Neural progenitor cell (in vitro differentiated cells): ENCODE data around the gene CAMK2D. TPM values are rescaled to one million over a fixed set of nuclear protein-coding genes. Genes with fewer than 3 reads are reported as not detected.
A peak's percentile ranks its signal among the peaks of the same experiment; 100 is the strongest.

ENCODE experiments used
- DNase-seq: peaks from one replicate; pipeline ENCODE4 v3.0.0-alpha.2; 2016; ENCODE audit warnings: low spot score
- H2AFZ ChIP-seq: fragments of 200-600 bp; sonication (generic); replicated peaks from 2 replicates; pipeline ENCODE4 v1.6.1; 2016; ENCODE audit warnings: antibody characterized with exemption
- H3F3A ChIP-seq: fragments of 200-600 bp; sonication (generic); 2 replicates; pipeline ENCODE4 v1.6.1; 2016; ENCODE audit warnings: antibody characterized with exemption, low read depth
- H3K27ac ChIP-seq: fragments of 200-600 bp; sonication (generic); 2 replicates; pipeline ENCODE4 v1.5.1; 2016; ENCODE audit warnings: mild to moderate bottlenecking
- H3K27me3 ChIP-seq: fragments of 200-600 bp; sonication (generic); 2 replicates; pipeline ENCODE4 v1.6.1; 2016; ENCODE audit warnings: mild to moderate bottlenecking, moderate library complexity
- H3K36me3 ChIP-seq: fragments of 200-600 bp; sonication (generic); 2 replicates; pipeline ENCODE4 v1.5.1; 2016
- H3K4me1 ChIP-seq: fragments of 200-600 bp; sonication (generic); 2 replicates; pipeline ENCODE4 v1.6.1; 2016; ENCODE audit warnings: mixed run types
- H3K4me2 ChIP-seq: fragments of 200-600 bp; sonication (generic); 2 replicates; pipeline ENCODE4 v1.6.1; 2016
- H3K4me3 ChIP-seq: fragments of 200-600 bp; sonication (generic); 2 replicates; pipeline ENCODE4 v1.5.1; 2016
- H3K79me2 ChIP-seq: fragments of 200-600 bp; sonication (generic); 2 replicates; pipeline ENCODE4 v1.6.1; 2016; ENCODE audit warnings: low read depth
- H3K9ac ChIP-seq: fragments of 200-600 bp; sonication (generic); 2 replicates; pipeline ENCODE4 v1.6.1; 2016
- H3K9me3 ChIP-seq: fragments of 200-600 bp; sonication (generic); 2 replicates; pipeline ENCODE4 v1.5.1; 2016; ENCODE audit warnings: low read depth
- H4K20me1 ChIP-seq: fragments of 200-600 bp; sonication (generic); 2 replicates; pipeline ENCODE4 v1.6.1; 2016; ENCODE audit warnings: low read depth
- H3K27ac Mint-ChIP-seq: 3 replicates; pipeline ENCODE4 v1.8.0; 2021; ENCODE audit warnings: mixed read lengths
- H3K27me3 Mint-ChIP-seq: 2 replicates; pipeline ENCODE4 v1.8.0; 2022; ENCODE audit warnings: low read depth, mild to moderate bottlenecking, inconsistent platforms, moderate library complexity, mixed read lengths; ENCODE audit not compliant: insufficient read depth
- H3K36me3 Mint-ChIP-seq: 3 replicates; pipeline ENCODE4 v1.8.0; 2021; ENCODE audit warnings: mixed read lengths
- H3K4me1 Mint-ChIP-seq: 3 replicates; pipeline ENCODE4 v1.8.0; 2021; ENCODE audit warnings: mixed read lengths
- H3K4me3 Mint-ChIP-seq: 3 replicates; pipeline ENCODE4 v1.8.0; 2021; ENCODE audit warnings: mild to moderate bottlenecking, moderate library complexity, mixed read lengths
- H3K9me3 Mint-ChIP-seq: 3 replicates; pipeline ENCODE4 v1.8.0; 2020; ENCODE audit warnings: mixed read lengths
- EZH2 ChIP-seq: fragments of 200-600 bp; sonication (generic); IDR thresholded peaks from 2 replicates; pipeline ENCODE4 v1.6.1; 2017; ENCODE audit warnings: antibody characterized with exemption, mild to moderate bottlenecking, moderate library complexity
- EZH2phosphoT487 ChIP-seq: fragments of 200-600 bp; sonication (generic); IDR thresholded peaks from 2 replicates; pipeline ENCODE4 v1.6.1; 2017; ENCODE audit warnings: antibody characterized with exemption
- total RNA-seq: library from RNA; depleted of rRNA; stranded (reverse); fragments of >200 nt; gene quantifications from 2 replicates; pipeline ENCODE4 v1.2.3, GENCODE V29; 2015; ENCODE audit warnings: low replicate concordance
- TF ChIP-seq, protein P1 (sequence below): fragments of 200-600 bp; sonication (generic); IDR thresholded peaks from 2 replicates; pipeline ENCODE4 v1.5.1; 2017; ENCODE audit warnings: antibody characterized with exemption, mild to moderate bottlenecking

Gene CAMK2D
- total RNA-seq, 1 donor from 2014 or later: 33.2 TPM

GRCh38 chr4:113547487-113548042, 214.0 kb downstream of the CAMK2D start:
- no peaks in the 10 kb centered on the region for H3K79me2 ChIP-seq
- H3F3A ChIP-seq: no peaks in the 10 kb centered on the region
- no peaks in the 10 kb centered on the region for H3K9me3 Mint-ChIP-seq
- peak; percentile 91 for DNase-seq
- no peak overlapping the region for H3K4me3 Mint-ChIP-seq
- H3K27ac Mint-ChIP-seq: no peak overlapping the region
- H3K27me3 Mint-ChIP-seq: no peaks in the 10 kb centered on the region
- TF ChIP-seq, protein P1, sequence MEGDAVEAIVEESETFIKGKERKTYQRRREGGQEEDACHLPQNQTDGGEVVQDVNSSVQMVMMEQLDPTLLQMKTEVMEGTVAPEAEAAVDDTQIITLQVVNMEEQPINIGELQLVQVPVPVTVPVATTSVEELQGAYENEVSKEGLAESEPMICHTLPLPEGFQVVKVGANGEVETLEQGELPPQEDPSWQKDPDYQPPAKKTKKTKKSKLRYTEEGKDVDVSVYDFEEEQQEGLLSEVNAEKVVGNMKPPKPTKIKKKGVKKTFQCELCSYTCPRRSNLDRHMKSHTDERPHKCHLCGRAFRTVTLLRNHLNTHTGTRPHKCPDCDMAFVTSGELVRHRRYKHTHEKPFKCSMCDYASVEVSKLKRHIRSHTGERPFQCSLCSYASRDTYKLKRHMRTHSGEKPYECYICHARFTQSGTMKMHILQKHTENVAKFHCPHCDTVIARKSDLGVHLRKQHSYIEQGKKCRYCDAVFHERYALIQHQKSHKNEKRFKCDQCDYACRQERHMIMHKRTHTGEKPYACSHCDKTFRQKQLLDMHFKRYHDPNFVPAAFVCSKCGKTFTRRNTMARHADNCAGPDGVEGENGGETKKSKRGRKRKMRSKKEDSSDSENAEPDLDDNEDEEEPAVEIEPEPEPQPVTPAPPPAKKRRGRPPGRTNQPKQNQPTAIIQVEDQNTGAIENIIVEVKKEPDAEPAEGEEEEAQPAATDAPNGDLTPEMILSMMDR: peak; percentile 95
- no peak for TF ChIP-seq EZH2phosphoT487
- no peak overlapping the region for H3K4me3 ChIP-seq
- no peaks in the 10 kb centered on the region for H3K27me3 ChIP-seq
- H3K36me3 Mint-ChIP-seq: peaks cover 5% of the 10 kb centered on the region
- H3K36me3 ChIP-seq: no peaks in the 10 kb centered on the region
- H3K9ac ChIP-seq: no peak overlapping the region
- H2AFZ ChIP-seq: no peak overlapping the region
- H3K4me1 Mint-ChIP-seq: peaks cover 4% of the 10 kb centered on the region
- no peak overlapping the region for H3K4me2 ChIP-seq
- no peak overlapping the region for H3K27ac ChIP-seq
- H3K4me1 ChIP-seq: no peaks in the 10 kb centered on the region
- H4K20me1 ChIP-seq: no peaks in the 10 kb centered on the region
- no peaks in the 10 kb centered on the region for H3K9me3 ChIP-seq

DNA sequence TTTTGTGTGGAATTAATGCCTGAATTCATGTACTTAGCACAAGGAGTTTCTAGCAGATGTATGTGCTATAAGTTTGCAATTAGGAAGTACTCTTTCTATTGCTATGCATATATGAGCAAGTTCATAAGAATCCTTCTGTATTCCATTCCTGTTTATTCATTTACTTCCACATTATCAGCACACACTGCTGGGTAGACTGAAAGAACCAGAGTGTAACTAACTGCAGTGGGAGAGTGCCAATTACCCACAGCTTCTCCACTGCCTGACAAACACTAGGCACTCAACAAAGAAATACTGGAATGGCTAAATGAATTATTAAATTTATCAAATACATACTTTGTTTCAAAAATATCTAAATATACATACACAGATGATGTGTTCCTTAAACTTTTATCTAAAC, 219.6 kb downstream of the CAMK2D start:
- Histone ChIP-seq H3K4me3 (no peak overlapping the region), H3K27me3 (no peaks in the 10 kb centered on the region), H2AFZ (no peak overlapping the region), H3K4me2 (no peak overlapping the region), H3K27ac (no peak overlapping the region), H3K9ac (no peak overlapping the region), H3K79me2 (no peaks in the 10 kb centered on the region), H3K9me3 (no peaks in the 10 kb centered on the region), H3K36me3 (no peaks in the 10 kb centered on the region), H3F3A (no peaks in the 10 kb centered on the region), H3K4me1 (no peaks in the 10 kb centered on the region), H4K20me1 (no peaks in the 10 kb centered on the region)
- no peak overlapping the region for H3K4me3 Mint-ChIP-seq
- H3K9me3 Mint-ChIP-seq: no peaks in the 10 kb centered on the region
- TF ChIP-seq, protein P1: no peak
- TF ChIP-seq EZH2phosphoT487 (no peak), EZH2 (no peak)
- no peaks in the 10 kb centered on the region for H3K4me1 Mint-ChIP-seq
- DNase-seq: no peak
- no peak overlapping the region for H3K27ac Mint-ChIP-seq
- H3K36me3 Mint-ChIP-seq: peaks cover 5% of the 10 kb centered on the region
- no peaks in the 10 kb centered on the region for H3K27me3 Mint-ChIP-seq

GRCh38 chr4:113540859-113541258, 220.7 kb downstream of the CAMK2D start:
- no peaks in the 10 kb centered on the region for H3K27me3 Mint-ChIP-seq
- no peak overlapping the region for H3K27ac ChIP-seq
- no peaks in the 10 kb centered on the region for H3K27me3 ChIP-seq
- no peaks in the 10 kb centered on the region for H3K36me3 ChIP-seq
- H3K4me1 Mint-ChIP-seq: no peaks in the 10 kb centered on the region
- no peak overlapping the region for H2AFZ ChIP-seq
- no peak overlapping the region for H3K27ac Mint-ChIP-seq
- H3K4me3 ChIP-seq: no peak overlapping the region
- TF ChIP-seq EZH2: no peak
- TF ChIP-seq, protein P1: no peak
- no peak for TF ChIP-seq EZH2phosphoT487
- no peak overlapping the region for H3K4me2 ChIP-seq
- H4K20me1 ChIP-seq: no peaks in the 10 kb centered on the region
- no peaks in the 10 kb centered on the region for H3K9me3 Mint-ChIP-seq
- H3K79me2 ChIP-seq: no peaks in the 10 kb centered on the region
- H3K36me3 Mint-ChIP-seq: peaks cover 5% of the 10 kb centered on the region
- no peaks in the 10 kb centered on the region for H3F3A ChIP-seq
- no peaks in the 10 kb centered on the region for H3K4me1 ChIP-seq
- no peak overlapping the region for H3K4me3 Mint-ChIP-seq
- H3K9me3 ChIP-seq: no peaks in the 10 kb centered on the region
- no peak overlapping the region for H3K9ac ChIP-seq
- DNase-seq: no peak
